ENCODE data around the gene PXMP2.
"Not testable (repeated sequence)": the region's sequence is repeated elsewhere in the genome, so short reads cannot be mapped to it uniquely, and the experiment has no call there.

PXMP2 gene

GRCh38 chr12:132660996-132661395, 26.4 kb upstream of the PXMP2 start:
- no peak for DNase-seq

GRCh38 chr12:132661972-132662371, 25.4 kb upstream of the PXMP2 start:
- no peak for DNase-seq

DNA sequence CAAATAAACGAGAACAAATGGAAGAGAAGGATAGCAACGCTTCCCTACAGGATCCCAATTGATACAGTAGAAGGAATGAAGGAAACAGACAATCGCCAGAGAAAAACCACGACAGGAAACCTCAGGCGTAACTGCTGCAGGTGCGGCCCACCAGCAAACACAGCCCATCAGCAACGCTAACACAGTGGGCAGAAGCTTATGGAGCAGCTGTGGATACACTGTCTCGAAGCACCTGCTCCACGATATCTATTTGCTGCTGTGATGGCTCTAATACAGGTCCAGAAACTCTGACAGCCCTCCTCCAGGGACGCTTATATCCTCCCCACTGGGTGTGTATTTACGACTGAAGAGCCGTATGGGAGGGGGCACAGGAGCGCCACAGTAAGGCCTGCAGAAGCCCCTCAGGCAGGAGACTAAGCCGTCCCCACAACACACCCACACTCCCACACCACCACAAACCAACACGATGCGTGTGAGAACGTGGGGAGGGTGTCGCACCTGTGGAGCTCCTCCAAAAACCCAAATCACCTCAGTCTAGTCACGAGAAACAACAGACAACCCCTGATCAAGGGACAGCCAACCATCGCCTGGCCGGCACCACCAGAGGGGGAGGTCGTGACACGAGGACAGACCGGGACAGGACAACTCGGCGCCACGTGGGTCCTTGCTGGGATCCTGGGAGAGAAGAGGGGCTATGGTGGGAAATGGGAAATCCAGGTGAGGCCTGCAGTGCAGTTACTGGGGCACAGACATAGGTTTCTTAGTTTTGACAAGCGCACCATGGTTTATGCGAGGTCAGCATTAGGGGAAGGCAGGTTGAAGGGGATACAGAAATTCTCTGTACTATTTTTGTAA, 24.3 kb upstream of the PXMP2 start:
- no peak for DNase-seq

GRCh38 chr12:132664206-132665148, 22.9 kb upstream of the PXMP2 start:
- no peak for DNase-seq

- no peak for DNase-seq
Observed at GRCh38 chr12:132665149-132665491, 22.3 kb upstream of the PXMP2 start.

GRCh38 chr12:132665794-132666193, 21.6 kb upstream of the PXMP2 start:
- DNase-seq: no peak

- no peak for DNase-seq
Observed at GRCh38 chr12:132668191-132669088, 18.9 kb upstream of the PXMP2 start.

DNA sequence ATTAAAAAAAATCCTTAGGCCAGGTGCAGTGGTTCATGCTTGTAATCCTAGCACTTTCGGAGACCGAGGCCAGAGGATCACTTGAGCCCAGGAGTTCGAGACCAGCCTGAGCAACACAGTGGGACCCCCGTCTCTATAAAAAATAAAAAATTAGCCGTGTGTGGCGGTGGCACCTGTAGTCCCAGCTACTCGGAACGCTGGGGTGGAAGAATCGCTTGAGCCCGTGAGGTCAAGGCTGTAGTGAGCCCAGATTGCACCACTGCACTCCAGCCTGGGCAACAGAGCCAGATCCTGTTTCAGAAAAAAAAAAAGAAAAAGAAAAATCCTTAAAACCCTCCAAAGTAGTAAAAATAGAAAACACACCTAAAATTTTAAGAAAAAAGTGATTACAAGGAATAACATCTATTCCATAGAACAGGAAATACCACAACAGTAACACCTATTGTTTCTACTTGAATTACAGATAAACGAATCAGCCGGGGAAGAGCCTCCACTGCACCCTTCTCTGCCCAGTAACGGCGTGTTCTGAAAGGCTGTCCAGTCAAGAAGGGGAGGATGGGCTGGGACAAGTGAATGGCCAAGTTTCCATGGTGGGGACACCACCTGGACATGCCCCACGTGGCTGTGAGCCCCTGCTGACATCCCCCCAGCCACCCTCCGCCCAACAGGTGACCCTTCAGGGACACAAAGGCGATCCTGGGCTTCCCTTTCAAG, 18.1 kb upstream of the PXMP2 start:
- DNase-seq: no peak

GRCh38 chr12:132672116-132672515, 15.3 kb upstream of the PXMP2 start:
- no peak for DNase-seq

DNA sequence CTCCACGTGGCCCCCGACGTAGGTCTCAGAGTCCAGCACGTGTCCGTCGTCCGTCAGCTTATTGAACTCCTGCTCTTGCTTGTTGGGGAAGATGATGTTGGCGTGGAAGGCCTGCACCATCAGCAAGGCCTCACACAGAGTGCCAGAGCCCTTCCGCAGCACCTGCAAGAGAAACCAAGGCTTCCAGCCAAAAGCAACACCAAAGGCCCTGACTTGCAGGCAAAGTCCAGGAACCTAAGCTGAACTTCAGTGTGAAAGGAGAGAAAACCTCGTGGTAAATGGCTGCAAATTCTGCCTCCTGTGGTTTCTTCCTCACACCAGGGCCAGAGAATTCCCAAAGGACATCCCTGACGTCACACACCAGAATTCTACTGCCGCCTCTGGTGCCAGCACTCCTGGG, 14.7 kb upstream of the PXMP2 start:
- DNase-seq: no peak

DNA sequence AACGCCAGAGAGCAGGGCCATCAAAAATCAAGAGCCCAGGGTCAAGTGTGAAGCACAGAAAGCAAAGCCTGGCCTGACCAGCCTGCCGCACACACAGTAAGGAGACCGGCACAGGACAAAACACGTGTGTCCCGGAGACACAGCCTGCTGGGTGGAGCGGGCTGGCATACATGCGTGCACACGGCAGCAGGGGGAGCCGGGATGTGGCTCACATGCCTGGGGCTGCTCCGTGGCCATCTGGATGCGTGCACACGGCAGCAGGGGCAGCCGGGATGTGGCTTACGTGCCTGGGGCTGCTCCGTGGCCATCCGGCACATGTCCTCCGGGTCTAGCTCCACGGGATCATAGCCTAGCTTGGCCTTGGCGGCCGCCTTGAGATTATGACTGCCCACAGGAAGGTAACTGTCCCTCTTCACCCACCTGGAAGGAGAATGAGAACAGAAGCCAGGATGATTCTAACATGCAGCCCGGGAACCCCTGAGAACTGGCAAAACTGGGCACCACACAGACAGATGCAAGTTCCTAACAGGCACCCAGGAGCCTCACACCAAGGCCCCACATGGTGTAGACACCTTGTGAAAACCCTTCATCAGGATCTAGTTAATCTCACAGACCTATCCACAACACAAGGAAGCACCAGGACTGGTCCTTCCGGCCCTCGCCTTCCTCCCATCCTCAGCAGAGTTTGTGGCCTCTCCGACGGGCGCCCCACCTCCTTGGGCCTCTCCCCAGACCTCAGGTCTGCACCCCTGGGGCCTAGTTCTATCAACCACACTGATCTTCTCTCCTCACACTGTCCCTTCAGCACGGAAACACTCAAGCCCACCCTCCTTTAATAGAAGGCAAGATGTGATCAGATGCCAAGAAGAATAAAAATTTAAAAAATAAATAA, 13.9 kb upstream of the PXMP2 start:
- DNase-seq: no peak

DNA sequence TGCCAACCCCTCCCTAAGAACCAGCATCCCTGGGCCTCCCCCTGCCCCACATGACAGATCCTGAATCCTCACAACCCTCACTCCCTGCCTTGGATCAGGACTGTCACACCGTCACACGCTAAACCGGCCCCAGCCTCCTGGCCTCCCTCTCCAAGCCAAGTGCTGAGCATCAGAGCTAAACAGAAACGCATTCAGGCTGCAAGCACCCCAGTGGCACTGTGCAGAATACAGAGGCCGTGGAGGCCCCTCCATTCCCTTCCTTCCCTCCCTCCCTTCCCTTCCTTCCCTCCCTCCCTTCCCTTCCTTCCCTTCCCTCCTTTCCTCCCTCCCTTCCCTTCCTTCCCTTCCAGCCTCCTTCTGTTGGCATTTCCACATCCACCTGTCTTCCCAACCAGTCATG, 12.8 kb upstream of the PXMP2 start:
- no peak for DNase-seq

- no peak for DNase-seq
Observed at GRCh38 chr12:132675757-132676432, 11.5 kb upstream of the PXMP2 start.

GRCh38 chr12:132677492-132677891, 9.9 kb upstream of the PXMP2 start:
- no peak for DNase-seq

- no peak for DNase-seq
Observed at GRCh38 chr12:132685400-132685799, 2.0 kb upstream of the PXMP2 start.

- peak; percentile 42 for DNase-seq
Observed at GRCh38 chr12:132686825-132687210, 569 bp upstream of the PXMP2 start.

- DNase-seq: no peak
Observed at GRCh38 chr12:132689227-132689626, 1.8 kb downstream of the PXMP2 start.

DNA sequence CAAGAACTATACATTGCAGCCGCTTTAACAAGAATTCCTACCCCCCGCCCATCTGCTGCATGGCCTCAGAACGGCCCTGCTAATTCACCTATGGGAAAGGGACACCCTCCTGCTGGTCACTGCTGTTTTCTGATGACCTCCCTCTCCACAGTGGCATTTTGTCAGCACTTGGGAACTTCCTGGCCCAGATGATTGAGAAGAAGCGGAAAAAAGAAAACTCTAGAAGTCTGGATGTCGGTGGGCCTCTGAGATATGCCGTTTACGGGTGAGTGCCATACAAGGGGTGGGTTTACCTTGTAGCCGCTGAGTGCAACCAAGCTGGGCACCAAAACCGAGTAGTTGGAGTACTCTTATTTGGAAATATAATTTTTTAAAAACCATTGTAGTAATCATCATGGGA, 2.7 kb downstream of the PXMP2 start:
- no peak for DNase-seq

DNA sequence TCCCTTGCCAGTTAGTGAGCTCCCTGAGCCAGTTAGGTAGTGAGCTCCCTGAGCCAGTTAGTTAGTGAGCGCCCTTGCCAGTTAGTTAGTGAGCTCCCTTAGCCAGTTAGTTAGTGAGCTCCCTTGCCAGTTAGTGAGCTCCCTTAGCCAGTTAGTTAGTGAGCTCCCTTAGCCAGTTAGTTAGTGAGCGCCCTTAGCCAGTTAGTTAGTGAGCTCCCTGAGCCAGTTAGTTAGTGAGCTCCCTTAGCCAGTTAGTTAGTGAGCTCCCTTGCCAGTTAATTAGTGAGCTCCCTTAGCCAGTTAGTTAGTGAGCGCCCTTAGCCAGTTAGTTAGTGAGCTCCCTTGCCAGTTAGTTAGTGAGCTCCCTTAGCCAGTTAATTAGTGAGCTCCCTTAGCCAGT, 4.6 kb downstream of the PXMP2 start:
- DNase-seq: not testable (repeated sequence)

- DNase-seq: not testable (repeated sequence)
Observed at GRCh38 chr12:132694888-132695287, 7.5 kb downstream of the PXMP2 start.

DNA sequence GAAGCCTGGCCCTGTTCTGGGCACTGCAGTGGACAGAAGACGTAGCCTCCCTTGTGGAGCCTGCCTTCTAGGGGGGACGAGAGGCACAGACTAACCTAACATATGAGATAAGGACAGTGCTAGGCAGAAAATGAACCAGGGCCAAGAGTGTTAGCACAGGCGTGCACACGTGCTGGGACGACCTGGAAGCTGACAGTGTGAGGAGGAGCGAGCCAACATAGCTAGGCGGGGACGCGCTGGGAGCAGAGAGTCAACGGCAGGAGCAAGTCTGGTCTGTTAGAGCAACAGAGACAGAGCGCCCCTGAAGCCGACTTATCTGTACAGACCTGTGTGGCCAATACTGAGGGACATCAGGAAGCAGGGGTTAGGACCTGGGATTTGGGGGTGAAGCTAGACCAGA, 8.0 kb downstream of the PXMP2 start:
- DNase-seq: no peak
